ENCODE data around the gene PERM1.
"Not testable (repeated sequence)": the region's sequence is repeated elsewhere in the genome, so short reads cannot be mapped to it uniquely, and the experiment has no call there.

Gene PERM1

GRCh38 chr1:992362-992761 lies 10.5 kb upstream of the PERM1 start:
- Histone ChIP-seq H3K27me3 (ENCODE audit: control insufficient read depth, insufficient read depth, low read length) (peaks cover 71% of the 10 kb centered on the region), H3K4me3 (ENCODE audit: low read depth, low read length) (no peak overlapping the region), H3K4me1 (ENCODE audit: control insufficient read depth, insufficient read depth, low read length) (no peaks in the 10 kb centered on the region), H3K9ac (ENCODE audit: low read depth, low read length) (no peak overlapping the region), H3K36me3 (ENCODE audit: control insufficient read depth, insufficient read depth, low read length) (no peaks in the 10 kb centered on the region), H3K9me3 (ENCODE audit: control insufficient read depth, insufficient read depth, low read length) (no peaks in the 10 kb centered on the region)

- Histone ChIP-seq H3K4me1 (ENCODE audit: control insufficient read depth, insufficient read depth, low read length) (no peaks in the 10 kb centered on the region), H3K36me3 (ENCODE audit: control insufficient read depth, insufficient read depth, low read length) (no peaks in the 10 kb centered on the region), H3K4me3 (ENCODE audit: low read depth, low read length) (no peak overlapping the region), H3K27me3 (ENCODE audit: control insufficient read depth, insufficient read depth, low read length) (peaks cover 66% of the 10 kb centered on the region), H3K9me3 (ENCODE audit: control insufficient read depth, insufficient read depth, low read length) (no peaks in the 10 kb centered on the region), H3K9ac (ENCODE audit: low read depth, low read length) (no peak overlapping the region)
Observed at GRCh38 chr1:991895-992294, 10.0 kb upstream of the PERM1 start.

DNA sequence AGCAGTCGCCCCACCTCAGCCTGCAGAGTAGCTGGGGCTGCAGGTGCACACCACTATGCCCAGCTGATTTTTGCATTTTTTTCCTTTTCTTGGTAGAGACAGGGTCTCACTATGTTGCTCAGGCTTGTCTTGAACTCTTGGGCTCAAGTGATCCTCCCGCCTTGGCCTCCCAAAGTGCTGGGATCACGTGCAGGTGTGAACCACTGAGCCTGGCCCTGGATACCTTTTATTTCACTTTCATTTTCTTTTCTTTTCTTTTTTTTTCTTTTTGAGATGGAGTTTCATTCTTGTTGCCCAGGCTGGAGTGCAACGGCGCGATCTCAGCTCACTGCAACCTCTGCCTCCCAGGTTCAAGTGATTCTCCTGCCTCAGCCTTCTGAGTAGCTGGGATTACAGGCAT lies 9.4 kb upstream of the PERM1 start:
- peaks cover 69% of the 10 kb centered on the region for H3K27me3 ChIP-seq (ENCODE audit: control insufficient read depth, insufficient read depth, low read length)
- not testable (repeated sequence) for H3K36me3 ChIP-seq (ENCODE audit: control insufficient read depth, insufficient read depth, low read length); H3K9me3 ChIP-seq (ENCODE audit: control insufficient read depth, insufficient read depth, low read length); H3K9ac ChIP-seq (ENCODE audit: low read depth, low read length); H3K4me3 ChIP-seq (ENCODE audit: low read depth, low read length); H3K4me1 ChIP-seq (ENCODE audit: control insufficient read depth, insufficient read depth, low read length)

DNA sequence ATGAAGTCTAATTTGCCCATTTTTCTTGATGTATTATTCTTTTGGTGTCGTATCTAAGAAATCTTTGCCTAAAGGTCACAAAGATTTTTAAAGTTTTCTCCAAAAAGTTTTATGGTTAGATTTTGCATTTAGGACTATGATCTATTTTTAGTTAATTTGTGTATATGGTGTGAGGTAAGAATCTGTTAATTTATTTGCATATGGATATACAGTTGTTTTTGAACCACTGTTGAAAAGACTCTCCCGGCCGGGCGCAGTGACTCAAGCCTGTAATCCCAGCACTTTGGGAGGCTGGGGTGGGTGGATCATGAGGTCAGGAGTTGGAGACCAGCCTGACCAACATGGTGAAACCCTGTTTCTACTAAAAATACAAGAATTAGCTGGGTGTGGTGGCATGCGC lies 6.2 kb upstream of the PERM1 start:
- H3K4me1 ChIP-seq (ENCODE audit: control insufficient read depth, insufficient read depth, low read length); H3K4me3 ChIP-seq (ENCODE audit: low read depth, low read length); H3K9me3 ChIP-seq (ENCODE audit: control insufficient read depth, insufficient read depth, low read length); H3K36me3 ChIP-seq (ENCODE audit: control insufficient read depth, insufficient read depth, low read length); H3K9ac ChIP-seq (ENCODE audit: low read depth, low read length): not testable (repeated sequence)
- H3K27me3 ChIP-seq (ENCODE audit: control insufficient read depth, insufficient read depth, low read length): peaks cover 59% of the 10 kb centered on the region

- Histone ChIP-seq H3K36me3 (ENCODE audit: control insufficient read depth, insufficient read depth, low read length) (no peaks in the 10 kb centered on the region), H3K9ac (ENCODE audit: low read depth, low read length) (no peak overlapping the region), H3K27me3 (ENCODE audit: control insufficient read depth, insufficient read depth, low read length) (peaks cover 48% of the 10 kb centered on the region)
Observed at GRCh38 chr1:985126-985525, 3.2 kb upstream of the PERM1 start.

GRCh38 chr1:984476-984814 lies 2.6 kb upstream of the PERM1 start:
- Histone ChIP-seq H3K4me3 (ENCODE audit: low read depth, low read length) (no peak overlapping the region), H3K4me1 (ENCODE audit: control insufficient read depth, insufficient read depth, low read length) (no peaks in the 10 kb centered on the region), H3K36me3 (ENCODE audit: control insufficient read depth, insufficient read depth, low read length) (no peaks in the 10 kb centered on the region), H3K9ac (ENCODE audit: low read depth, low read length) (no peak overlapping the region), H3K9me3 (ENCODE audit: control insufficient read depth, insufficient read depth, low read length) (no peaks in the 10 kb centered on the region), H3K27me3 (ENCODE audit: control insufficient read depth, insufficient read depth, low read length) (peaks cover 47% of the 10 kb centered on the region)

More at GRCh38 chr1:985126-985525, 3.2 kb upstream of the PERM1 start:
- no peaks in the 10 kb centered on the region for H3K4me1 ChIP-seq (ENCODE audit: control insufficient read depth, insufficient read depth, low read length)
- H3K9me3 ChIP-seq (ENCODE audit: control insufficient read depth, insufficient read depth, low read length): no peaks in the 10 kb centered on the region
- H3K4me3 ChIP-seq (ENCODE audit: low read depth, low read length): no peak overlapping the region

- no peak overlapping the region for H3K4me3 ChIP-seq (ENCODE audit: low read depth, low read length)
- H3K9me3 ChIP-seq (ENCODE audit: control insufficient read depth, insufficient read depth, low read length): no peaks in the 10 kb centered on the region
Observed at GRCh38 chr1:983798-984475, 2.0 kb upstream of the PERM1 start.

GRCh38 chr1:982765-983436 lies 1.0 kb upstream of the PERM1 start:
- Histone ChIP-seq H3K9ac (ENCODE audit: low read depth, low read length) (no peak overlapping the region), H3K4me1 (ENCODE audit: control insufficient read depth, insufficient read depth, low read length) (no peaks in the 10 kb centered on the region), H3K27me3 (ENCODE audit: control insufficient read depth, insufficient read depth, low read length) (peaks cover 34% of the 10 kb centered on the region)

More at GRCh38 chr1:983798-984475, 2.0 kb upstream of the PERM1 start:
- no peaks in the 10 kb centered on the region for H3K4me1 ChIP-seq (ENCODE audit: control insufficient read depth, insufficient read depth, low read length)
- no peak overlapping the region for H3K9ac ChIP-seq (ENCODE audit: low read depth, low read length)
- no peaks in the 10 kb centered on the region for H3K36me3 ChIP-seq (ENCODE audit: control insufficient read depth, insufficient read depth, low read length)
- H3K27me3 ChIP-seq (ENCODE audit: control insufficient read depth, insufficient read depth, low read length): peaks cover 42% of the 10 kb centered on the region

GRCh38 chr1:981491-981954 lies 370 bp downstream of the PERM1 start:
- Histone ChIP-seq H3K36me3 (ENCODE audit: control insufficient read depth, insufficient read depth, low read length) (no peaks in the 10 kb centered on the region), H3K4me1 (ENCODE audit: control insufficient read depth, insufficient read depth, low read length) (no peaks in the 10 kb centered on the region), H3K27me3 (ENCODE audit: control insufficient read depth, insufficient read depth, low read length) (peaks cover 32% of the 10 kb centered on the region), H3K9me3 (ENCODE audit: control insufficient read depth, insufficient read depth, low read length) (no peaks in the 10 kb centered on the region), H3K9ac (ENCODE audit: low read depth, low read length) (no peak overlapping the region), H3K4me3 (ENCODE audit: low read depth, low read length) (no peak overlapping the region)

More at GRCh38 chr1:982765-983436, 1.0 kb upstream of the PERM1 start:
- Histone ChIP-seq H3K9me3 (ENCODE audit: control insufficient read depth, insufficient read depth, low read length) (no peaks in the 10 kb centered on the region), H3K4me3 (ENCODE audit: low read depth, low read length) (no peak overlapping the region), H3K36me3 (ENCODE audit: control insufficient read depth, insufficient read depth, low read length) (no peaks in the 10 kb centered on the region)

- no peak overlapping the region for H3K9ac ChIP-seq (ENCODE audit: low read depth, low read length)
- H3K36me3 ChIP-seq (ENCODE audit: control insufficient read depth, insufficient read depth, low read length): no peaks in the 10 kb centered on the region
- H3K9me3 ChIP-seq (ENCODE audit: control insufficient read depth, insufficient read depth, low read length): no peaks in the 10 kb centered on the region
- peaks cover under 1% of the 10 kb centered on the region for H3K4me1 ChIP-seq (ENCODE audit: control insufficient read depth, insufficient read depth, low read length)
- peaks cover 28% of the 10 kb centered on the region for H3K27me3 ChIP-seq (ENCODE audit: control insufficient read depth, insufficient read depth, low read length)
- H3K4me3 ChIP-seq (ENCODE audit: low read depth, low read length): no peak overlapping the region
Observed at GRCh38 chr1:980602-981395, 1.1 kb downstream of the PERM1 start.

DNA sequence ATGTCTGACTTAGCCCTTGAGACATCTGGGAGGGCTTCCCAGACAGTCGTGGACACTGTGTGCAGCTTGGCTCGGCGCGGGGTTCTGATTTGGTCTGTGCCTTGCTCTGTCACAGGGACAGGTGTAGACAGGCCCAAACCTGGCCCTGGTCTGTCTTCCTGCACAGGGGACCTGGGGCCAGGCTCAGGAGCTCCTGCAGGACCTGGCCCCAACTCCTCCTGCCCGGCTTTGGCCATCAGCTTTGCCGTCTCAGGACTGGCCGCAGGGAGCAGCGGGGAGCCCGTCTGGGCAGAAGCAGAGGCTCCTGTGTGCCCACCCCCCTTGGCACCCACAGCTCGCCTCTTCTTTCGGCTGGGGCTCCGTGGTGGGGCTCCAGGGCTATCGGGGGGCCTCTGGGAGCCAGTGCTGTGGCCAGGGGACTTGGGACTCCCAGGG lies 1.7 kb downstream of the PERM1 start:
- H3K36me3 ChIP-seq (ENCODE audit: control insufficient read depth, insufficient read depth, low read length): no peaks in the 10 kb centered on the region
- H3K4me3 ChIP-seq (ENCODE audit: low read depth, low read length): no peak overlapping the region
- H3K9me3 ChIP-seq (ENCODE audit: control insufficient read depth, insufficient read depth, low read length): no peaks in the 10 kb centered on the region
- peaks cover 2% of the 10 kb centered on the region for H3K4me1 ChIP-seq (ENCODE audit: control insufficient read depth, insufficient read depth, low read length)
- no peak overlapping the region for H3K9ac ChIP-seq (ENCODE audit: low read depth, low read length)
- H3K27me3 ChIP-seq (ENCODE audit: control insufficient read depth, insufficient read depth, low read length): peaks cover 22% of the 10 kb centered on the region

DNA sequence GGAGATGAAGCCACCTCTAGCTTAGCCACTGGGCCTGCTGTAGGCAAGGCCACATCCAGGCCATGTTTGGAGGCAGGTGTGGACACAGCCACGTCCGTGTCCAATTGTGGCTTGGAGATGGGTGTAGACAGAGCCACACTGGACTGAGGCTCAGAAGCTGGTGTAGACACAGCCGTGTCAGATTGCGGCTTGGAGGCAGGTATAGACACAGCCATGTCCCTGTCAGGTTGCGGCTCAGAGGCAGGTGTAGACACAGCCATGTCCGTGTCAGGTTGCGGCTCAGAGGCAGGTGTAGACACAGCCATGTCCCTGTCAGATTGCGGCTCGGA lies 2.2 kb downstream of the PERM1 start:
- Histone ChIP-seq H3K9me3 (ENCODE audit: control insufficient read depth, insufficient read depth, low read length) (no peaks in the 10 kb centered on the region), H3K27me3 (ENCODE audit: control insufficient read depth, insufficient read depth, low read length) (peaks cover 19% of the 10 kb centered on the region), H3K4me1 (ENCODE audit: control insufficient read depth, insufficient read depth, low read length) (peaks cover 2% of the 10 kb centered on the region), H3K4me3 (ENCODE audit: low read depth, low read length) (no peak overlapping the region), H3K36me3 (ENCODE audit: control insufficient read depth, insufficient read depth, low read length) (no peaks in the 10 kb centered on the region), H3K9ac (ENCODE audit: low read depth, low read length) (no peak overlapping the region)
